ENCODE results near the gene ZNF235.

The ZNF235 gene

DNA sequence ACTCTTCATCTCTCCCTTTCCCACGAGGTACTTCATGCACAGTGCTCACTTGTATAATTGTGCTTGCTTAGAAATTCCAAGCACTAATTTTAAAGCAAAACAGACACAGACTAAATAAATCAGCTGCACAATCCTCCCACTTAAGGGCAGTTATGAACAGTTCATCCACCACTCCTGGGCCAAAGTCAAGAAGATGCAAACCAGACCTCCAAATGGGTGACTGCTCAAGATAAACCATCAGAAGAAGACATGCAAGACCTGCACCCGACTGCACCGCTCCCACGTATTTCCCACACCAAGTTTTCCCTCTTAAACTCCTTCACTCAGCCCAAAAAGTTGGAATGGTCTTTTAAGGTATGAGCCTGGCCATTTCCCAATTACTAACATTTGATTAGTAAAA lies 19.9 kb downstream of the ZNF235 start:
- TF ChIP-seq YY1 (IDR thresholded peaks at IDR 0.05; ENCODE audit: low read depth) (no peak), TEAD4 (IDR thresholded peaks at IDR 0.05) (no peak), CREB1 (IDR thresholded peaks at IDR 0.05; ENCODE audit: low read depth) (no peak), TCF12 (IDR thresholded peaks at IDR 0.05; ENCODE audit: low read depth) (no peak), EP300 (IDR thresholded peaks at IDR 0.05; ENCODE audit: borderline replicate concordance) (no peak), CEBPB (IDR thresholded peaks at IDR 0.05) (no peak)
- TF ChIP-seq, protein P1, sequence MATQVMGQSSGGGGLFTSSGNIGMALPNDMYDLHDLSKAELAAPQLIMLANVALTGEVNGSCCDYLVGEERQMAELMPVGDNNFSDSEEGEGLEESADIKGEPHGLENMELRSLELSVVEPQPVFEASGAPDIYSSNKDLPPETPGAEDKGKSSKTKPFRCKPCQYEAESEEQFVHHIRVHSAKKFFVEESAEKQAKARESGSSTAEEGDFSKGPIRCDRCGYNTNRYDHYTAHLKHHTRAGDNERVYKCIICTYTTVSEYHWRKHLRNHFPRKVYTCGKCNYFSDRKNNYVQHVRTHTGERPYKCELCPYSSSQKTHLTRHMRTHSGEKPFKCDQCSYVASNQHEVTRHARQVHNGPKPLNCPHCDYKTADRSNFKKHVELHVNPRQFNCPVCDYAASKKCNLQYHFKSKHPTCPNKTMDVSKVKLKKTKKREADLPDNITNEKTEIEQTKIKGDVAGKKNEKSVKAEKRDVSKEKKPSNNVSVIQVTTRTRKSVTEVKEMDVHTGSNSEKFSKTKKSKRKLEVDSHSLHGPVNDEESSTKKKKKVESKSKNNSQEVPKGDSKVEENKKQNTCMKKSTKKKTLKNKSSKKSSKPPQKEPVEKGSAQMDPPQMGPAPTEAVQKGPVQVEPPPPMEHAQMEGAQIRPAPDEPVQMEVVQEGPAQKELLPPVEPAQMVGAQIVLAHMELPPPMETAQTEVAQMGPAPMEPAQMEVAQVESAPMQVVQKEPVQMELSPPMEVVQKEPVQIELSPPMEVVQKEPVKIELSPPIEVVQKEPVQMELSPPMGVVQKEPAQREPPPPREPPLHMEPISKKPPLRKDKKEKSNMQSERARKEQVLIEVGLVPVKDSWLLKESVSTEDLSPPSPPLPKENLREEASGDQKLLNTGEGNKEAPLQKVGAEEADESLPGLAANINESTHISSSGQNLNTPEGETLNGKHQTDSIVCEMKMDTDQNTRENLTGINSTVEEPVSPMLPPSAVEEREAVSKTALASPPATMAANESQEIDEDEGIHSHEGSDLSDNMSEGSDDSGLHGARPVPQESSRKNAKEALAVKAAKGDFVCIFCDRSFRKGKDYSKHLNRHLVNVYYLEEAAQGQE (IDR thresholded peaks at IDR 0.05; ENCODE audit: low read depth), result no peak
- TF ChIP-seq, protein P2, sequence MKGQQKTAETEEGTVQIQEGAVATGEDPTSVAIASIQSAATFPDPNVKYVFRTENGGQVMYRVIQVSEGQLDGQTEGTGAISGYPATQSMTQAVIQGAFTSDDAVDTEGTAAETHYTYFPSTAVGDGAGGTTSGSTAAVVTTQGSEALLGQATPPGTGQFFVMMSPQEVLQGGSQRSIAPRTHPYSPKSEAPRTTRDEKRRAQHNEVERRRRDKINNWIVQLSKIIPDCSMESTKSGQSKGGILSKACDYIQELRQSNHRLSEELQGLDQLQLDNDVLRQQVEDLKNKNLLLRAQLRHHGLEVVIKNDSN (IDR thresholded peaks at IDR 0.05), result no peak

DNA sequence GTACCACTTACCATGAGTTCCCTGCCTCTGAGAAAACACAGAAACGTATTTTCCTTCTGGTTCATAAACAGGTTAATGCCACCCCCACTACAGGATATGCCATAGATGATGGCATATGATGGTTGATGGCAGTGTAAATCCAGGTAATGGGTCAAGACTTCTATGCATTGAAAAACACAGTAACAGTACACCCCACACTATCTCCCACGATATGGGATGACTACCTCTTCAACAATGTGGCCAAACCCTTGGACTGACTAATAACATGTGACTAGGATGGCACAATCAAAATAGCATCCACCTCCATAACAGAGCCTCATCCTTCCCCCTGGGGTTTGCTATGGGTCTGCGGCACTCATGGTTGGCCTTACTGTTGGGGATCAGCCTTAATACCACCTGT lies 22.0 kb downstream of the ZNF235 start:
- TF ChIP-seq EP300 (IDR thresholded peaks at IDR 0.05; ENCODE audit: borderline replicate concordance), result no peak
- no peak for TF ChIP-seq YY1 (IDR thresholded peaks at IDR 0.05; ENCODE audit: low read depth)
- TF ChIP-seq, protein P2 (IDR thresholded peaks at IDR 0.05), result no peak
- no peak for TF ChIP-seq EGR1 (IDR thresholded peaks at IDR 0.05)
- TF ChIP-seq RAD21 (IDR thresholded peaks at IDR 0.05; ENCODE audit: low read depth), result no peak
- no peak for TF ChIP-seq ZBTB7A (IDR thresholded peaks at IDR 0.05; ENCODE audit: low read depth)
- no peak for TF ChIP-seq TEAD4 (IDR thresholded peaks at IDR 0.05)
- TF ChIP-seq NFIC (IDR thresholded peaks at IDR 0.05), result no peak
- TF ChIP-seq FOXM1 (IDR thresholded peaks at IDR 0.05; ENCODE audit: borderline replicate concordance, low read depth), result no peak
- TF ChIP-seq, protein P1 (IDR thresholded peaks at IDR 0.05; ENCODE audit: low read depth), result no peak
- no peak for TF ChIP-seq CREB1 (IDR thresholded peaks at IDR 0.05; ENCODE audit: low read depth)
- no peak for TF ChIP-seq CEBPB (IDR thresholded peaks at IDR 0.05)
- no peak for TF ChIP-seq TCF12 (IDR thresholded peaks at IDR 0.05; ENCODE audit: low read depth)
- no peak for TF ChIP-seq TAF1 (IDR thresholded peaks at IDR 0.05; ENCODE audit: low read depth)
- TF ChIP-seq MAX (IDR thresholded peaks at IDR 0.05), result no peak

- TF ChIP-seq TAF1 (IDR thresholded peaks at IDR 0.05; ENCODE audit: low read depth), result no peak
- TF ChIP-seq RAD21 (IDR thresholded peaks at IDR 0.05; ENCODE audit: low read depth), result no peak
- TF ChIP-seq ZBTB7A (IDR thresholded peaks at IDR 0.05; ENCODE audit: low read depth), result no peak
- no peak for TF ChIP-seq MAX (IDR thresholded peaks at IDR 0.05)
- TF ChIP-seq YY1 (IDR thresholded peaks at IDR 0.05; ENCODE audit: low read depth), result no peak
- TF ChIP-seq TEAD4 (IDR thresholded peaks at IDR 0.05), result no peak
- TF ChIP-seq, protein P2 (IDR thresholded peaks at IDR 0.05), result no peak
- no peak for TF ChIP-seq EGR1 (IDR thresholded peaks at IDR 0.05)
- TF ChIP-seq, protein P1 (IDR thresholded peaks at IDR 0.05; ENCODE audit: low read depth), result no peak
- TF ChIP-seq TCF12 (IDR thresholded peaks at IDR 0.05; ENCODE audit: low read depth), result no peak
These were observed 23.9 kb downstream of the ZNF235 start for GRCh38 chr19:44280916-44281315.

- no peak for TF ChIP-seq TAF1 (IDR thresholded peaks at IDR 0.05; ENCODE audit: low read depth)
- no peak for TF ChIP-seq ZBTB7A (IDR thresholded peaks at IDR 0.05; ENCODE audit: low read depth)
- TF ChIP-seq, protein P2 (IDR thresholded peaks at IDR 0.05), result no peak
- TF ChIP-seq MAX (IDR thresholded peaks at IDR 0.05), result no peak
- TF ChIP-seq TEAD4 (IDR thresholded peaks at IDR 0.05), result no peak
- TF ChIP-seq YY1 (IDR thresholded peaks at IDR 0.05; ENCODE audit: low read depth), result no peak
- no peak for TF ChIP-seq FOXM1 (IDR thresholded peaks at IDR 0.05; ENCODE audit: borderline replicate concordance, low read depth)
- TF ChIP-seq CREB1 (IDR thresholded peaks at IDR 0.05; ENCODE audit: low read depth), result no peak
- TF ChIP-seq, protein P1 (IDR thresholded peaks at IDR 0.05; ENCODE audit: low read depth), result no peak
- TF ChIP-seq TCF12 (IDR thresholded peaks at IDR 0.05; ENCODE audit: low read depth), result no peak
- TF ChIP-seq NFIC (IDR thresholded peaks at IDR 0.05), result no peak
- TF ChIP-seq EGR1 (IDR thresholded peaks at IDR 0.05), result no peak
- TF ChIP-seq RAD21 (IDR thresholded peaks at IDR 0.05; ENCODE audit: low read depth), result no peak
These were observed 26.6 kb downstream of the ZNF235 start for GRCh38 chr19:44278181-44278690.

All from Ishikawa (cell line).